NCI-H446 (cell line): ENCODE measurements around the gene IGF1R.
A peak's percentile ranks its signal among the peaks of the same experiment; 100 is the strongest.
"Not testable (repeated sequence)": the region's sequence is repeated elsewhere in the genome, so short reads cannot be mapped to it uniquely, and the experiment has no call there.

Source experiments
- DNase-seq, 2 experiments: peaks; one replicate each; lab custom pipeline; 2025; lab: John Stamatoyannopoulos, UW

Gene IGF1R

DNA sequence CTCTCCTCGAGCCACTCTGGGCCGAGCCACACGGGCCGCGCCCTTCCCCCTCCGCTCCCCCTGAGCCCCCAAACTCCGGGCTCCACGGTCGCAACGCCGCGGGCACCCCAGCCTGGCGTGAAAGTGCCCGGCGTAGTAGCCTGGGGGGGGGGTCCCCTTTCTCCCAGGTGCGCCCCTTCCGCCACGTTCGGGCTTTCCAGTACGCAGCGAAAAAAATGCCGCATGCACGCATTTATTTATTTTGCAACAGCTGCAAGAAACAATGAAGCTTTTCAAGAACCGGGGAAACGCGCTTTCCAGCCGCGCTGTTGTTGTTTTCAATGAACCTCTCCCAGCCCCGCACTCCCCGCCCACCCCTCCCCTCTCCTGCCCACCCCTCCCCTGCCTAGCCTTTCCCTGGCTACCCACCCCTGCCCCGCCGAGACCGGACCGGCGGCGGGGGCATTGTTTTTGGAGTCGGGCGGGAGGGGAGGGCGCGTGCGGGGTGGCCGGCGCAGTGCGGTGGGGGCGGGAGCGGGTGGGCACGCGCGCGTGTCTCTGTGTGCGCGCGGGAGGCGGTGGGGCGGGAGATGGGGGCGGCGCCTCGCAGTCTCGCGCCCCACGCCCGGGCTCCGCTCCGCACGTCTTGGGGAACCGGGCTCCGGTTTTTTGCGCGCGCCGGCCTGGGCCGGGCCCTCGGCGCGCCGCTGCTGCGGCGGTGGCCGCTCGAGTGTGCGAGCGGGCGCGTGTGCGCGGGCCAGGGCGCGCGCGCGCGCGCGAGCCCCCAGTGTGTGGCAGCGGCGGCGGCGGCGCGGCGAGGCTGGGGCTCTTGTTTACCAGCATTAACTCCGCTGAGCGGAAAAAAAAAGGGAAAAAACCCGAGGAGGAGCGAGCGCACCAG lies at the start of gene IGF1R:
IGF1R (plus strand) TSS at position 766 of the 880 bp plus-strand sequence. CDS start 1,043 bp downstream, outside the sequence.
- DNase-seq, result peak; percentile 41 to 88

GRCh38 chr15:98599909-98600691 lies 48.2 kb upstream of the IGF1R start:
- DNase-seq, result no peak

GRCh38 chr15:98604983-98605382 lies 43.4 kb upstream of the IGF1R start:
- DNase-seq, result no peak

- peak in 1 of 2 experiments; percentile 1 for DNase-seq
Measured at GRCh38 chr15:98609144-98609852, 39.0 kb upstream of the IGF1R start.

DNA sequence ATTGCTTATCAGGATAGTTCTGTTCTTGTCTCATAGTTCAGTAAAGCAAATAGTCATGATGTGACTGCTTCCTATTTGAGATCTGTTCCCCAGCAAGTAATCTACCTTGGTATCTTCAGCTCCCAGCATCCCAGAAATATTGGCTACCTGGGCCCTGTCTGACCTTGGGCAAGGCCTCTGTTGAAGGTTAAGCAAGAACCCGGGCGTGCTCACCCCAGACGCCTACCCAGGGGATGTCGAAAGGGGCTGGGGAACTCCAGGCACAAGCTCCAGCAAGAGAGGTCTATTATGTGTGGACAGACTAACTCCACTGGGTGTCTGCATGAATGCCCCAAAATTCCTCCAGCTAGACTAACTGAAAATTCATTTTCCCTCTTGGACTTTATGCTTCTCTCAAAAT lies 37.3 kb upstream of the IGF1R start:
- no peak for DNase-seq

DNA sequence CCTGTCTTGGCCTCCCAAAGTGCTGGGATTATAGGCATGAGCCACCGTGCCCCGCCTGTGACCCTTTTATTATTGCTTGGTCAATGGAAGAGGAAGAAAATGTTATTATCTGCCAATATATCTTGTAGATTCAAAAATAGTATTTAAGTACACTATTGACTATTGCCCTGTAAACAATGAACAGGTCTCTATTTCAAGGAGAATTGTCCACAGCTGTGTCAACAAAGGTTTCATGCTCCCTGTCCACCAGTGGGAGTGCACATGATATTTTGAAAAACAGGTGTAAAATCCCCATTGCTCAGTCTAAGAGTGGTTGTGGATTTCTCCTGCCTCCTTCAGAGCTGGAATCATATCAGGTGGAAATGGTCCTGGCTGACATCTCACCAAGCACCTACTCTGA lies 36.5 kb upstream of the IGF1R start:
- DNase-seq, result no peak

DNA sequence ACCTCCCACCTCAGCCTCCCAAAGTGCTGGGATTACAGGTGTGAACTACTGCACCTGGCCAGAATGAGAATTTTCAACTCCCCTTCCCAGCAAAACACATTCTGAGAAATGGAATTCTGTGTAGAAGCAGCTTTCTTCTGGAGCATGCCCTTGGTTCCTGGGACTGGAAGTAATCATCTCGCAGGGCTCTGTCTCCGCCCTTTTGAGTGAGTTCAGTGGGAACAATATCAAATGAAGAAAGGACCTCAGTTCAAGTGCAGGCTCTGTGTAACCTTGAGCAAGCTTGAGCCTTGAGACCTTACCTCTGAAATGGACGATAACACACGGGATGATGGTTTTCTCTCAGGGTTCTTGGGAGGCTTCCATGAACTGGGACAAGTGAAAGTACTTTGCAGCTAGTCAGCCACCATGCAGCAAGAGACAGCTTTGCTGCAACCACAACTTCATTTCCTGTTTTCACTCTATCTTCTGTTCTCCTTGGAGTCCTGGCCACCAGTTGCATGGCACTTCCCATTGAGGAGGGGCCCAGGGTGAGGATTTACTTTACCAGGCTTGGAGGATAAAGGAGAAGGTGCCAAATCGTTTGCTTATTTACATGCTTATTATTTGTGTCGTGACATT lies 35.7 kb upstream of the IGF1R start:
- no peak for DNase-seq

DNA sequence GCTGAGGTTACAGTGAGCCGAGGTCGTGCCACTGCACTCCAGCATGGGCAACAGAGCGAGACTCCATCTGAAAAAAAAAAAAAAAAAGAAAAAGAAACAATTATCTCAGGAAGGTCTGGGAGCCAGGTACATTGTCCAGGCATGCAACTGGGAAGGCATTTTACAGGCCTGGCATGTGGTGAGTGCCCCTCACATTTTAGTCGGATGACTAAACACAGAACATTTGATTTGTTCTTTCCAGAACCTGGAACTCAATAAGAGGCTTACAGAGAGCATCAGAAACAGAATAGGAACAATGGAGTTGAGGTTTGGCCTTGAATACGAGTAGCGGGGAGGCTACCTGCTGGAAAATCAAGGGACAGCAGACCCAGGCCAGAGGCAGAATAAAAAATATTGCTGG lies 33.7 kb upstream of the IGF1R start:
- DNase-seq, result no peak

- DNase-seq, result no peak
Measured at GRCh38 chr15:98616397-98616796, 31.9 kb upstream of the IGF1R start.

DNA sequence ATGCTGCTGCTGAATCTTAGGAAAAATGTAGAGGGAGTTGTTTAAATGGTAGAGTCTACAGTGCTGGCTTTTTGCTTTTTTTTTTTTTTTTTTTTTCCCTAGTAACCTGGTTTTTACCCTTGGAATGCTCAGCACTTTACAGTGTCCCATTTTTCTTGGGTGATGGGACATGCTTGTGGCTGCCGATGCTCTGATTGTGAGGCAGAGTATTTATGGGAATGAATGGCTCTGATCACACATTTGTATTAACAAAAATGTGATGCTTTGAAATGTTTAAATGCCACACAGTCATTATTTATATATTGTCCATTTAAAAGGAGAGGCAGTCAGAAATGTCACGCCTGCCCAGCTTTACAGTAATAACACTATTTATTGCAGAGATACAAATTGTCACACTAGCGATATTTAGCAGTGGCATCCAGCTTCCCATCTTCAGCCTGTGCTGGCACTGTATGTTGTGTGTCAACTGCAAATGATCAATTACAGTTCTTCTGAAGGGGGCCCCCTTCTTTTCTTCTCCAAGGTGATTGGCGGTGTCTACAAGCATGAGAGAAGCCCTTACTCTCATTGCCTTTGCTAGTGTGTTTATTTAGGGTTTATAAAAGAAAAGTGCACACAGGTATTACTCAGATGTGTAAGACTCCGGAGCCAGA lies 30.9 kb upstream of the IGF1R start:
- no peak for DNase-seq

GRCh38 chr15:98618576-98618975 lies 29.8 kb upstream of the IGF1R start:
- DNase-seq, result not testable (repeated sequence)

- DNase-seq, result no peak
Measured at GRCh38 chr15:98620020-98620419, 28.3 kb upstream of the IGF1R start.

DNA sequence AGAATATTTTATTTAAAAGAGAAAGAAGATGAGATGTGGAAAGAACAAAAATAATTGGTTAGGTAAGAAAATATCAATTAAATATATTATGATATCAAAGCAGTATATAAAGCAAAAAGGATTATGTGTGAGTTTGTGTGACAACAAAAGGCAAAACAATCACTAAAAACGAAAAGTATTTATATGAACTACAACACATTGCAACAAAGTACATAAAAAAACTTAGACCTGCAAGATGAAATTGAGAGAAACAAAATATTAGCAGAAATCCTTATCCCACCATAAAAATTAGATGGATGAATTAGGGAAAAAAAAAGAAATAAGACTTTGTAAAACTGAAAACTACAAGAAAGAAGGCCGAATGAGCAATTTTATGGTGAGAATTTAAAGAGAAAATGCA lies 27.3 kb upstream of the IGF1R start:
- DNase-seq, result no peak

- DNase-seq, result no peak
Measured at GRCh38 chr15:98625614-98626013, 22.7 kb upstream of the IGF1R start.

- DNase-seq, result no peak
Measured at GRCh38 chr15:98626153-98626552, 22.2 kb upstream of the IGF1R start.

DNA sequence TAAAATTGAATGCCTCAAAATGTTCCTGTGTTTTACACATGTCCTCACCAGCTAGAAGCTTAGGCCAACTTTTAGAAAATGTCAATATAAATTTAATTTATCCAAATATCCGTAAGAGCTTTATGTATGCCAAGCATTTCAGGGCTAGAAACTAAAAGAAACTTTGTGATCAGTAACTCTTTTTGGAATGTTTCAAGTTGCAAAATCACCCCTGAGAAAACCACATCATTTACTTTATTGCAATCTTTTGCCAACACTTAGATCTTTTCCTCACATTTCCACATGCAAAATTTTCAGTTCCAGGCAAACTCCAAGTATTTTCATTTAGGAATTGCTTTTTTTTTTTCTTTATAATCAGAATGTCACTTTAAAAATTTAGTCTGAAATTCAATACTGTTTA lies 20.1 kb upstream of the IGF1R start:
- no peak for DNase-seq

DNA sequence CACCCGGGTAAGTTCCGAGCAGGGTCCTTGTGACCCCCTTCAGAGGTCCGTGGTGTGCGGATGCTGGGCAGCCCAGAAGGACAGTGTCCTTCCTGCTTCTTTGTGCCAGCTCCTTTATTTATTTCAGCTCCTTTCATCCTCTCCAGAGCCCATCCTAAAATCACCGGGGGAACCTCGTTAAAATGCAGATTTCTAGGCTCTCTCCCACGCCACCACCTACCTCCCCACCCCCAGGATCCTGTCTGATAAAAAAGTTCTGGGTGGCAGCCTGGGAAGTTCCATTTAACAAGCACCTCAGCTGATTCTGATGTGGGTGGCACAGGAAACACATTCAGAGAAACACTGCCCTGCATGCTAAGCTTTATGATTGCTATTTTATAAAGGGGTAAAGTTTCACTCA lies 12.5 kb upstream of the IGF1R start:
- DNase-seq, result no peak

- no peak for DNase-seq
Measured at GRCh38 chr15:98643115-98643514, 5.2 kb upstream of the IGF1R start.

GRCh38 chr15:98646546-98647025 lies 1.8 kb upstream of the IGF1R start:
- no peak for DNase-seq

- DNase-seq, result peak; percentile 13 to 70
Measured at GRCh38 chr15:98647026-98647773, 1.1 kb upstream of the IGF1R start.
